ENCODE data around the gene ARNT2.

ARNT2 gene

DNA sequence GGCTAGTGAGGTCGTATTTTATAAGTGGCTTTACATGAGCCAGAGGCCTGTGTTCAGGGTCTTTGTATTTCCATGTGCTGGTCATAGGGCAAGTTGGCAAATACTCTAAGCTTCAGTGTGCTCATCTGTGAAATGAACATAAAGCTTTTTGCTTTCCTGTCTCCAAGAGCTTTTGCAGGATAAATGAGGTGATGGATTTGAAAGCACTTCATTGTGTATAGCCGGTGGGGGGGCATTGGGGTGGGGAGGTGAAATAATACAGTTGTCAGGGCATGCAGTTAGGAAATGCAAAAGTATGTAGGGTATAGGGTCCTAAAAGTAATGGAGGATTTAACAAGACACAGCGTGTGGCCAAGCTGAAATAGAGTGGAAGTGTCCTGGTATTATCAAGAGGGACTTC is 67.7 kb downstream of the ARNT2 start:
- DNase-seq, result no peak

- DNase-seq, result no peak
These were observed 69.4 kb downstream of the ARNT2 start for GRCh38 chr15:80473286-80474223.

GRCh38 chr15:80474224-80475215 is 70.3 kb downstream of the ARNT2 start:
- DNase-seq, result no peak

- no peak for DNase-seq
These were observed 71.4 kb downstream of the ARNT2 start for GRCh38 chr15:80475572-80475971.

DNA sequence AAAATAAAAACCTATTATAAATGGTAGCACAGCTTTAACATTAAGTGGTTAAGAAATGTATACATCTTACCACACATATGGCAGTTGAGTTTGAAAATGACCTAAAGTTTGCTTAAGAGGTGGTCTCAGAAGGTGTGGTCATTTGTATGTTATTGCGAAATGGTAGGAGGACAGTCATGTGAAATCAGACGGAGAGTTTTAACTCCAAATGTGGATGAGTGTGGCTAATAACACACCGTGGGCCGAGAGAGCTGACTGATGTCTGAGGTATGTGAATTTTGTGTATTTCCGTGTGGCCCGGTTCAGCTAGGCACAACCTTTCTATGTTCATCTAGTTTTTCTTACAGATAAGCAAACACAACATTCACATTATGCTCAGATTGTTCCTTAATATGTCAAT is 71.9 kb downstream of the ARNT2 start:
- DNase-seq, result no peak

- DNase-seq, result no peak
These were observed 73.9 kb downstream of the ARNT2 start for GRCh38 chr15:80478075-80478474.

GRCh38 chr15:80479191-80479590 is 75.0 kb downstream of the ARNT2 start:
- no peak for DNase-seq

- DNase-seq, result no peak
These were observed 76.1 kb downstream of the ARNT2 start for GRCh38 chr15:80480171-80480811.

GRCh38 chr15:80480909-80481308 is 76.7 kb downstream of the ARNT2 start:
- DNase-seq, result no peak

DNA sequence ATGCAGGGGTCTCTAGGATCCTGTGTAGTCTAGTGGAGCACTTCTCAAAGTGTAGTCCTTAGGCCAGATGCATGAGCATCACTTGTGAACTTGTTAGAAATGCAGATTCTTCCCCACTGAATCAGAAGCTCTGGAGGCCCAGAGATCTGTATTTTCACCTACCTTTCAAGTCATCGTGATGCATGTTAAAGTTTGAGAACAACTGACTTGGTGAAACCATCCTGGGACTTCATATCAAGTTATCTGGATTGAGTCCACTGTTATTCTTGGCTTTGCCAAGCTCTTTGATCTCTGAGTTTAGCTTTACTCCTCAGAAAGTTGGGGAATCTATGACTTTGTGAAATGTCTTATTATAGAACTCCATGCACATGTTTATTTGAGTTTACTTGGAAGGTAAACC is 78.5 kb downstream of the ARNT2 start:
- no peak for DNase-seq

DNA sequence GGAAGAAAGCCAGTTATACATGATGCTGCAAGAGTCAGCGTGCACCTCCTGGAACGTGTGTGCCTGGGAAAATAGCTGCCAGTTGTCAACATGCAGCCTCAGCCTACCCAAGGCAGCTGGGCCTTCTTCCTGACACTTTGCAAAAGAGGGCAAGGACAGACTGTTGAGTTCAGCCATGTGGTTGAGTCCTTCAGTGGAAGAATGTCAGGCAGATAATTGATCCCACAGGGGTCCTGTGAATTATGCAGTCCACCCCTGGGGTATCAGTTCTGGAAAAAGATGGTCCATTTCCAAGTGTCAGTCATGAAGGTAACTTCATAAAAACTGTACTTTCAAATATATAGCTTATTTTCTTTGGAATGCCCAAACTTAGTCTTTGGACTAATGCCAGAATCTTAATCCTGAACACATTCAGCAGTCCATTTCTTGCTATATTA is 79.6 kb downstream of the ARNT2 start:
- no peak for DNase-seq

DNA sequence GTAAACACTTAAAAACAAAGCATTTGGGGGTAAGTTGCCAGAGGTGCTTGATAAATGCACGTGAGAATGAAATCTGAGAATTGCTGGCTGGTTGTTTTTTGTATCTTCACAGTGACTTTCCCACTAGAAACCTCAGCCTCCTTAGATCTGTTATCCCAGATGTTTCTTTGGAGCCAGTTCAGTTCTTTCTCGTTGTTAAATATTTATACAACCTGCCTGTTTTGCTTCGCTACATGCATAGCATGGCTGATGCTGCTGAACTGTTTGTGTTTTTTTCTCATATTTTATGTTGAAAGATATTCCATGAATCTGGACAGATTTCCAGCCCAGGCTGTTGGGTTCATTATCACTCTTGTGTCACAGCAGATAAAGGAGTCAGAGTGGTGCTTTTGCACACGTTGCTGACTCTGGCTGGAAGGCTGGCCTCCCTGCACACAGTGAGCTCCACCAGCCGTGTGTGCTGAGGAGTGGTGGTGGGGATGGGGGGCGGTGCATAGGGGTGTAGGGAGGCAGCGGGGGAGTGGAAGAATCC is 80.2 kb downstream of the ARNT2 start:
- DNase-seq, result no peak

DNA sequence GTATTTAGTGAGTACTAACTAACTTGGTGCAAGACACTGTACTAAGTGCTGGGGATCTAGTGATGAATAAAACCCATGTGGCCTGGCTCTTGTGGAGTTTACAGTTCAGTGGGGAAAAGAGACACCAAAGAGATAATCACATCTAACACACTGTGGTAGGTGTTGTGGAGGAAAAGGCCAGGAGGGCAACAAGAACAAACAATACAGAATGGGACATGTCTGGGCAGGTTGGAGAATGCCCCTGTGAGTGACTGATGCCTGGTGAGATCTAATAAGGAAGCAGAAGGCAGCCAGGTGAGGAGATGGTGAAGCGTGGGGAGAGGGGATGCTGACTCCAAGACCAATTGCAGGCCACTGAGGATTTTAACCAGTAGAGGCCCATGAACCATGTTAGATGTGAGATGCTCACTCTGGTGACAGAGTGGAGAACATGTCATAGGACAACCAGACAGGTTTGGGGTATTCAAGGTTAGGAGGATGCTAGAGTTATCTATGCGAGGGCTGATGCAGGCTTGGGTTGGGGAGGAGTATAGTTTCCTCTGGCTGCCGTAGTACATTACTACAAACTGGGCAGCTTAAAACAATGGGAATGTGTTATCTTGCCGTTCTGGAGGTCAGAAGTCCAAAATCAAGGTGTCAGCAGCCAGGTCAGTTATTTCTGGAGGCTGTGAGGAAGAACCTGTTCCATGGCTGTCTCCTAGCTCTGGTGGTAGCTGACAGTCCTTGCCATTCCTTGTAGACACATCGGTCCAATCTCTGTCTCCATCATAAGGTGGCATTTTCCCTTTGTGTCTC is 81.4 kb downstream of the ARNT2 start:
- no peak for DNase-seq

DNA sequence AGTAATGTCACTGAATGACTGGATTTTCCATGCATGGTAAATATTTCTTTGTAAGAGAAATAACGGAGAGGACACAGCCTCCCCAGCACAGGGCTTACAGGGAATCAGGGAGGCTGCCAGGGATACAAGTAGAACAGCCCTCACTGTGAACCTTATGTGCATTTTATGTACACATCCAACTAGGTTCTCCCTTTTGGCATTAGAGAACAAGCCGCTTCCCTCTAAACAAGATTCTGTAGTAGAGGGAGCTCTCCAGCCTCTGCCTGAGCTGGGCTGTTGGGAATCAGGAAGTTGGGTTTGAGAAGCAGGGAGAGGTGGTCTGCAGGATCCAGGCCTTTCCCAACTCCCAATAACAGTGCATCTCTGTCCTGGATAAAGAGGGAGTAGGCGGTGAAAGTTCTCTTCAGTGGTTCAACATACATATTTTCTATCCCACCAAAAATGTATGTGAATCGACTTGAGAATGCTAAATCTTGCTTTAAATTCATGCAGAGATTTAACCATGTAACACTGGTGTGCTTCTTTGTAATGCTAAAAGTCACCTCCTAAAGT is 83.7 kb downstream of the ARNT2 start:
- no peak for DNase-seq

DNA sequence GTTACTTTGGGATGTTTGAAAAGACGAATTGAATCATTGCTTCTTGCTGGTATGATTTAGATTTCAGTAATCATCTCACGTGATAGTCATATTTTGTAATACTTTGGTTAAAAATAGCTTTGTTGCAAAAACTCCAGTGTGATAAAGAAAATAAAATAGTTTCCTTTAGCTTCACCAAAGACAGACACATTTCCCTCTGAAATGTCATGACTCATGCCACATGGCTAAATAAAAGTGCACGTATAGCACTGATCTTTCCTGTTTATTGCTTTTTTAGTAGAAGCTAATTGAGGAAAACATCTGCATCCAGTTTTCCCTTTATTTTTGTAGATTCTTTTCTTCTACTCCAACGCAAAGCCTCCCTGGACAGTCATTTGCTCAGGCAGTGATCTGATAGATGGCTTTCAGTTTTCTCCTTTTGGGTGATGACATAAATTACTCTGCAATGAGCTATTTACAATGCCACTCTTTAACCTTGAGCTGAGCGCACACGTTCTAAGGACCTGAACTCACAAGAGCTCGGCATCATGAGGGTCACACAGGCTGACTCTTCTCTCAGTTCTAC is 84.9 kb downstream of the ARNT2 start:
- no peak for DNase-seq

DNA sequence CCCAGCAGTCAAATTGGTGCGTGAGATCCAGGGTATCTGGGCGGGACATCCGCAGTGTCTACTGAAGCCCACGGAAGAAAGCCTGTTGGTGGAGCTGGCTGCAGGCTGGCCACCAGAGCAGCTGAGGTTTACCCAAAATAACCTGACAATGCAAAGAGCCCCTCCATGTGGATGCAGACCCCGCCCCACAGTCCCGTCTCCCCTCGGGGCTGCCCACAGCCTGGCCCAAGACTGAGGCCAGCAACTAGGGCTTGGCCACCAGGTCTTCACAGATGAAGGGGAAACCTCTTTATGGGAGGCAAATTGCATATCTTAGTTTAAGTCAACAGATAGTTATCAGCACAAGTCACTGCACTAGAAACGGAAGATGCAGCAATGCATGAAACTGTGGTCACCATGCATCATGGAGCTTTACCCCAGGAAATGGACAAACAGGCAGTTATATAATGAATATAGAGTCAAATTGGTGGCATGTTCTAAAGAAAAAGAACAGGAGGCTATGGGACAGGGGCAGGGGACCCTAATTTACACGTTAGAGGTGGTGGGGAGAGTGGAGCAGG is 86.3 kb downstream of the ARNT2 start:
- DNase-seq, result no peak

DNA sequence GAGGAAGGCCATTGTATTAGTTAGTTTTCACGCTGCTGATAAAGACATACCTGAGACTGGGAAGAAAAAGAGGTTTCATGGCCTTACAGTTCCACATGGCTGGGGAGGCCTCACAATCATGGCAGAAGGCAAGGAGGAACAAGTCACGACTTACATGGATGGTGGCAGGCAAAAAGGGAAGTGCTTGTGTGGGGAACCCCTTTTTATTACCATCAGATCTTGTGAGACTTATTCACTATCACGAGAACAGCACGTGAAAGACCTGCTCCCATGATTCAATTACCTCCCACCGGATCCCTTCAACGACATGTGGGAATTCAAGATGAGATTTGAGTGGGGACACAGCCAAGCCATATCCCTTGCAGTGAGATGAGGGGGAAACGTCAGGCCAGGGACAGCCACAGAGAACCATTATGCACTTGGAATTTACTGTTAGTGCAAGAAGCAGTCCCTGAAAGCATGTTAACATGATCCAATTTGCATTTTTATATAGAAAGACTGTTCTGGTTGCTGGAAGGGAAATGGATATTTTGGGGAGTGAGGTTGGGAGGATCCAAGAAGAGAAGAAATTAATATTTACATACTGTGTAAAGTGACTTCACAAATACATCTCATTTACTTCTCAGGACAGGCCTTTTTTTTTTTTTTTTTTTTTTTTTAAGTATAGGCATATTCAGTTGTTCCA is 87.1 kb downstream of the ARNT2 start:
- no peak for DNase-seq

DNA sequence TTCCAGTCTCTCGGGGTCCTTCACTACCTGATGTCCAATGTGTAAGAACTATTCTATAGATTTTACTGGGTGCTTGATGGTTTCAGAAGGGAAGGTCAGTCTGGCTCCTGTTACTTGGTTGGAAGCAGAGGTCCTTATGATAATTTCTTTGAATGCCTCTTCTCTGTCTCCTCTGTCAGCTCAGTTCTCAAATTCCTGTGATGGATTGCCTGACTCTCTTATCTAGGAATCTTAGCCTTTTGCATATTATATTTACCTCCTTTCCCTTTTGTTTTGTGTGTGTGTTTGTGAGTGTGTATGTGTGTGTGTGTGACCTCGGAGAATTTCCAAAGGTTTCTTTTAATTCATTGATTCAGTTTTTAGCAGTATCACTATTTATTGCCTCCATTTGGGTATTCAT is 88.2 kb downstream of the ARNT2 start:
- DNase-seq, result no peak

DNA sequence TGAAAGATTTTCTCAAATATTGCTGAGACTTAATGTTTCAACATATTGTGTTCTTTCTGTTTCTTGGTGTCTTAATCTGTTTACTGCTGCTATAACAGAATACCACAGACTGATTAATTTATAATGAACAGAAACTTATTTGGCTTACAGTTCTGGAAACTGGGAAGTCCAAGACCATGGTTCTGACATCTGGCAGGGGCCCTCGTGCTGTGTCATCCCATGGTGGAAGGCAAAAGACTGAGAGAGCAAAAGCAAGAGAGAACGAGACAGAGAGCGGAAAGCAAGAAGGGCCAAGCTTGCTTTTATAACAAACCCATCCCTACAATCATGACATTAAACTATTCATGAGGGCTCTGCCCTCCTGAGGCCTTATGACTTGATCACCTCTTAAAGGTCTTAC is 88.7 kb downstream of the ARNT2 start:
- DNase-seq, result no peak

DNA sequence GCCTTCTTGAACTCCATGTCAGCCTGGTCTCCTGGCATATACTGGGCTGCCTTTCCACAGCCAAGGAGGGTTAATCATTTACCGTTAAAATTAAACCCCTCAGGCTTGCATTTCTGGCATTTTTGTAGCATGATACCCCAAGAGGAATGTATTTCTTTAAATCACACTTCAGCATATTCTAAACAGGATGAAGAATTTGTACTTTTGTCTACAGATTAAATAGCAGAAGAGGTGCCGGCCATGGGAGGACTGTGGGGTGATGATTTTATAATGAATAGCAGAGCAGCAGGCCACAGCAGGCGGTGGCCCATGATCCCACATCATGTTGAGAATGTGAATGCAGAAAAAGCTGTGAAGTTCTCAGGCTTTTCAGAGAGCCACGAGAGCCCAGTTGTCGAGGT is 90.2 kb downstream of the ARNT2 start:
- no peak for DNase-seq
